Measurements from ENCODE around the gene FBXO8.

GRCh38 chr4:174225349-174226049 is 58.0 kb downstream of the FBXO8 start:
- no peak for TF ChIP-seq ZNF639 (tag by site-specific recombination; IDR thresholded peaks at IDR 0.05)
- TF ChIP-seq ZSCAN30 (tag by site-specific recombination; IDR thresholded peaks at IDR 0.05): no peak
- TF ChIP-seq CTCF (tag by site-specific recombination; IDR thresholded peaks at IDR 0.05): no peak
- no peak for TF ChIP-seq ZFP69B (tag by site-specific recombination; IDR thresholded peaks at IDR 0.05)
- TF ChIP-seq WT1 (tag by site-specific recombination; IDR thresholded peaks at IDR 0.05): no peak
- no peak for TF ChIP-seq PRDM2 (tag by site-specific recombination; IDR thresholded peaks at IDR 0.05; ENCODE audit: borderline replicate concordance)
- no peak for TF ChIP-seq ELK4 (IDR thresholded peaks at IDR 0.05; ENCODE audit: borderline replicate concordance, low read depth, low read length)
- no peak for TF ChIP-seq ZNF629 (tag by site-specific recombination; IDR thresholded peaks at IDR 0.05)
- TF ChIP-seq ZNF449 (tag by site-specific recombination; IDR thresholded peaks at IDR 0.05): no peak
- TF ChIP-seq GLI4 (tag by site-specific recombination; IDR thresholded peaks at IDR 0.05): no peak
- TF ChIP-seq ZNF292 (tag by site-specific recombination; IDR thresholded peaks at IDR 0.05; ENCODE audit: borderline replicate concordance, low read depth): no peak
- no peak for TF ChIP-seq MYNN (tag by site-specific recombination; IDR thresholded peaks at IDR 0.05; ENCODE audit: borderline replicate concordance)

Measured in HEK293 (cell line).